Measurements from ENCODE around the gene PCIF1. TPM values are rescaled to one million over a fixed set of nuclear protein-coding genes. Genes with fewer than 3 reads are reported as not detected.
A peak's percentile ranks its signal among the peaks of the same experiment; 100 is the strongest.

The PCIF1 gene
- total and polyA plus RNA-seq, 9 of the 15 experiments (the other 6 are each of a cell fraction or from before 2014, with no cell fraction given), result 5.8 to 29.4 (median 11.3) TPM

DNA sequence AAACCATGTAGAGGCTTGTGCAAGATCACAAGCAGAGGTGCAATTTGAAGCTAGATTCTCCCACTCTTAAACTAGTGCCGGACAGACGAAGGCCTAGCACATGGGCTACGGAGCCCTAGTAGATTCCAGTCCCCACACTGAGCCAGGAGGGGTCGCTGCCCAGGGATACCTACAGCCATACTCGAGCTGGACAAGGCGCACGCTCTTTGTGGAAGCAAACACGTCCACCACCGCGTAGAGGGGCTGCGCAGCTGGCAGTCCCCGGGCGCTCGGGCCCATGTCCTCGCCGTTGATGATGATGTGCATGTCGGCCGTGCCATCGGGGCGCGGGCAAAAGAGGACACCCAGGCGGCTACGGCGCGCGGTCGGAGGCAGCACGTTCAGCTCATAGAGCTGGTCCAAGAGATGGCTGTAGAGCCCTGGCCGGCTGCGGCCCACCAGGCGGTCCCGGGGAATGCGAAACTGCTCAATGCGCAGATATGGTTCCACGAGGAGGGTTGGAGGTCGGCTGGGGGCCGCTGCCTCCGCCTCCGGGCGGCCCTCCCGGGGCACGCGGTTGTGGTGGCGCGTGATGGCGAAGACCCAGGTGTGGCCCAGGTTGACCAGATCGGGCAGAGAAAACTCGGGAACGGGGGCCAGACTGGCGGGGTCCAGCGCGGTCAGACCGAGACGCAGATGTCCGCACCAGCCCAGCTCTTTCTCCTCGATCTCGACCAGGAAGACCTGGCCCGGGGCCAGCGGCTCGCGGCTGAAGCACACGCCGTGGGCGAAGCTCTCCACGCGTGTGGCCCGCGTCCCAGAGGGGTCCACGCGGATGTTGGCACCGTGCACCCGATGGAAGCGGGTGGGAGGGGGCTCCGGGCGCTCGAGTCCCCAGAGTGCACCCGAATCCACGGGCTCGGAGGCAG, 44.2 kb upstream of the PCIF1 start (continued):
- TF ChIP-seq, protein P1, sequence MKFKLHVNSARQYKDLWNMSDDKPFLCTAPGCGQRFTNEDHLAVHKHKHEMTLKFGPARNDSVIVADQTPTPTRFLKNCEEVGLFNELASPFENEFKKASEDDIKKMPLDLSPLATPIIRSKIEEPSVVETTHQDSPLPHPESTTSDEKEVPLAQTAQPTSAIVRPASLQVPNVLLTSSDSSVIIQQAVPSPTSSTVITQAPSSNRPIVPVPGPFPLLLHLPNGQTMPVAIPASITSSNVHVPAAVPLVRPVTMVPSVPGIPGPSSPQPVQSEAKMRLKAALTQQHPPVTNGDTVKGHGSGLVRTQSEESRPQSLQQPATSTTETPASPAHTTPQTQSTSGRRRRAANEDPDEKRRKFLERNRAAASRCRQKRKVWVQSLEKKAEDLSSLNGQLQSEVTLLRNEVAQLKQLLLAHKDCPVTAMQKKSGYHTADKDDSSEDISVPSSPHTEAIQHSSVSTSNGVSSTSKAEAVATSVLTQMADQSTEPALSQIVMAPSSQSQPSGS (CRISPR knock-in tag; IDR thresholded peaks at IDR 0.05), result no peak
- TF ChIP-seq ZKSCAN3 (CRISPR knock-in tag; IDR thresholded peaks at IDR 0.05) (no peak), PTTG1 (tag; IDR thresholded peaks at IDR 0.05; ENCODE audit: low read depth) (no peak), ZNF282 (CRISPR knock-in tag; IDR thresholded peaks at IDR 0.05) (no peak), PRPF4 (IDR thresholded peaks at IDR 0.05; ENCODE audit: insufficient read depth, low read depth, low read length, poor library complexity, severe bottlenecking) (peak; percentile 89), BRF1 (IDR thresholded peaks at IDR 0.05; ENCODE audit: borderline replicate concordance, extremely low read depth, insufficient read length) (no peak), PML (IDR thresholded peaks at IDR 0.05; ENCODE audit: low read length) (no peak), ZNF707 (CRISPR knock-in tag; conservative IDR thresholded peaks at IDR 0.05) (no peak)
- TF ChIP-seq, protein P2, sequence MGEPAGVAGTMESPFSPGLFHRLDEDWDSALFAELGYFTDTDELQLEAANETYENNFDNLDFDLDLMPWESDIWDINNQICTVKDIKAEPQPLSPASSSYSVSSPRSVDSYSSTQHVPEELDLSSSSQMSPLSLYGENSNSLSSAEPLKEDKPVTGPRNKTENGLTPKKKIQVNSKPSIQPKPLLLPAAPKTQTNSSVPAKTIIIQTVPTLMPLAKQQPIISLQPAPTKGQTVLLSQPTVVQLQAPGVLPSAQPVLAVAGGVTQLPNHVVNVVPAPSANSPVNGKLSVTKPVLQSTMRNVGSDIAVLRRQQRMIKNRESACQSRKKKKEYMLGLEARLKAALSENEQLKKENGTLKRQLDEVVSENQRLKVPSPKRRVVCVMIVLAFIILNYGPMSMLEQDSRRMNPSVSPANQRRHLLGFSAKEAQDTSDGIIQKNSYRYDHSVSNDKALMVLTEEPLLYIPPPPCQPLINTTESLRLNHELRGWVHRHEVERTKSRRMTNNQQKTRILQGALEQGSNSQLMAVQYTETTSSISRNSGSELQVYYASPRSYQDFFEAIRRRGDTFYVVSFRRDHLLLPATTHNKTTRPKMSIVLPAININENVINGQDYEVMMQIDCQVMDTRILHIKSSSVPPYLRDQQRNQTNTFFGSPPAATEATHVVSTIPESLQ (CRISPR knock-in tag; IDR thresholded peaks at IDR 0.05), result no peak

Measured in K562 (cell line).